IPS-20b (cell line): ENCODE measurements around the gene SLC2A5.

Source experiments
- H3K27ac ChIP-seq: one replicate; pipeline ENCODE4 v1.5.1; 2013; ENCODE audit warnings: low read length
- H3K27me3 ChIP-seq: 2 replicates; pipeline ENCODE4 v1.6.1; 2013; ENCODE audit warnings: mild to moderate bottlenecking, low read length, inconsistent platforms; ENCODE audit not compliant: insufficient read depth
- H3K36me3 ChIP-seq: 2 replicates; pipeline ENCODE4 v1.6.1; 2013; ENCODE audit warnings: low read depth, mild to moderate bottlenecking, inconsistent platforms, low read length, moderate library complexity; ENCODE audit not compliant: insufficient read depth
- H3K4me1 ChIP-seq: 2 replicates; pipeline ENCODE4 v1.6.1; 2013; ENCODE audit warnings: mild to moderate bottlenecking, control low read depth, inconsistent platforms, low read length, moderate library complexity; ENCODE audit not compliant: insufficient read depth
- H3K4me3 ChIP-seq: 2 replicates; pipeline ENCODE4 v1.5.1; 2013; ENCODE audit warnings: mild to moderate bottlenecking, low read length, inconsistent platforms
- H3K9ac ChIP-seq: 2 replicates; pipeline ENCODE4 v1.6.1; 2013; ENCODE audit warnings: low read depth, mild to moderate bottlenecking, inconsistent platforms, low read length, moderate library complexity
- H3K9me3 ChIP-seq: 2 replicates; pipeline ENCODE4 v1.6.1; 2013; ENCODE audit warnings: mild to moderate bottlenecking, low read depth, low read length, inconsistent platforms; ENCODE audit not compliant: insufficient read depth

SLC2A5 gene

GRCh38 chr1:9071554-9072235, 2.3 kb upstream of the SLC2A5 start:
- Histone ChIP-seq H3K9ac (no peak overlapping the region), H3K9me3 (no peaks in the 10 kb centered on the region), H3K27me3 (no peaks in the 10 kb centered on the region), H3K27ac (no peak overlapping the region), H3K4me1 (no peaks in the 10 kb centered on the region), H3K36me3 (no peaks in the 10 kb centered on the region), H3K4me3 (no peak overlapping the region)

- Histone ChIP-seq H3K9me3 (no peaks in the 10 kb centered on the region), H3K27me3 (no peaks in the 10 kb centered on the region), H3K9ac (no peak overlapping the region), H3K36me3 (no peaks in the 10 kb centered on the region), H3K27ac (no peak overlapping the region), H3K4me1 (no peaks in the 10 kb centered on the region), H3K4me3 (no peak overlapping the region)
Measured at GRCh38 chr1:9070486-9070885, 1.1 kb upstream of the SLC2A5 start.

- Histone ChIP-seq H3K9ac (no peak overlapping the region), H3K27me3 (no peaks in the 10 kb centered on the region), H3K9me3 (no peaks in the 10 kb centered on the region), H3K27ac (no peak overlapping the region), H3K4me3 (no peak overlapping the region), H3K4me1 (no peaks in the 10 kb centered on the region), H3K36me3 (no peaks in the 10 kb centered on the region)
Measured at GRCh38 chr1:9068981-9069325, 482 bp downstream of the SLC2A5 start.

GRCh38 chr1:9066945-9067807, 2.3 kb downstream of the SLC2A5 start:
- Histone ChIP-seq H3K27ac (no peak overlapping the region), H3K4me1 (no peaks in the 10 kb centered on the region), H3K27me3 (no peaks in the 10 kb centered on the region), H3K4me3 (no peak overlapping the region), H3K36me3 (no peaks in the 10 kb centered on the region), H3K9ac (no peak overlapping the region), H3K9me3 (no peaks in the 10 kb centered on the region)

GRCh38 chr1:9065213-9065751, 4.2 kb downstream of the SLC2A5 start:
- H3K4me3 ChIP-seq: no peak overlapping the region
- H3K9me3 ChIP-seq: no peaks in the 10 kb centered on the region
- H3K4me1 ChIP-seq: no peaks in the 10 kb centered on the region
- no peaks in the 10 kb centered on the region for H3K36me3 ChIP-seq
- no peak overlapping the region for H3K27ac ChIP-seq
- no peaks in the 10 kb centered on the region for H3K27me3 ChIP-seq
- H3K9ac ChIP-seq: no peak overlapping the region

GRCh38 chr1:9062846-9063245, 6.6 kb downstream of the SLC2A5 start:
- no peaks in the 10 kb centered on the region for H3K27me3 ChIP-seq
- H3K27ac ChIP-seq: no peak overlapping the region

GRCh38 chr1:9062021-9062471, 7.4 kb downstream of the SLC2A5 start:
- H3K27ac ChIP-seq: no peak overlapping the region
- no peaks in the 10 kb centered on the region for H3K27me3 ChIP-seq
- H3K4me3 ChIP-seq: no peak overlapping the region
- no peaks in the 10 kb centered on the region for H3K9me3 ChIP-seq
- H3K4me1 ChIP-seq: no peaks in the 10 kb centered on the region; the same call in 1 of the 2 replicates
- H3K36me3 ChIP-seq: no peaks in the 10 kb centered on the region
- no peak overlapping the region for H3K9ac ChIP-seq

More at GRCh38 chr1:9062846-9063245, 6.6 kb downstream of the SLC2A5 start:
- H3K9ac ChIP-seq: no peak overlapping the region
- H3K4me3 ChIP-seq: no peak overlapping the region
- H3K4me1 ChIP-seq: no peaks in the 10 kb centered on the region; the same call in 1 of the 2 replicates
- H3K36me3 ChIP-seq: no peaks in the 10 kb centered on the region
- H3K9me3 ChIP-seq: no peaks in the 10 kb centered on the region

GRCh38 chr1:9061252-9061960, 8.0 kb downstream of the SLC2A5 start:
- Histone ChIP-seq H3K27me3 (no peaks in the 10 kb centered on the region), H3K4me3 (no peak overlapping the region), H3K9me3 (no peaks in the 10 kb centered on the region), H3K4me1 (no peaks in the 10 kb centered on the region; the same call in 1 of the 2 replicates), H3K27ac (no peak overlapping the region), H3K9ac (no peak overlapping the region), H3K36me3 (no peaks in the 10 kb centered on the region)

- H3K4me3 ChIP-seq: no peak overlapping the region
- no peaks in the 10 kb centered on the region; the same call in 1 of the 2 replicates for H3K4me1 ChIP-seq
- H3K27me3 ChIP-seq: no peaks in the 10 kb centered on the region
- H3K9ac ChIP-seq: no peak overlapping the region
- H3K27ac ChIP-seq: no peak overlapping the region
- H3K9me3 ChIP-seq: no peaks in the 10 kb centered on the region
- no peaks in the 10 kb centered on the region for H3K36me3 ChIP-seq
Measured at GRCh38 chr1:9059891-9060744, 9.3 kb downstream of the SLC2A5 start.

- no peak overlapping the region for H3K4me3 ChIP-seq
- no peaks in the 10 kb centered on the region for H3K9me3 ChIP-seq
- H3K9ac ChIP-seq: no peak overlapping the region
- H3K4me1 ChIP-seq: no peaks in the 10 kb centered on the region; the same call in 1 of the 2 replicates
- H3K27ac ChIP-seq: no peak overlapping the region
- H3K27me3 ChIP-seq: no peaks in the 10 kb centered on the region
- no peaks in the 10 kb centered on the region for H3K36me3 ChIP-seq
Measured at GRCh38 chr1:9058465-9058864, 11.0 kb downstream of the SLC2A5 start.

- Histone ChIP-seq H3K36me3 (no peaks in the 10 kb centered on the region), H3K27me3 (no peaks in the 10 kb centered on the region), H3K4me3 (no peak overlapping the region), H3K9ac (no peak overlapping the region), H3K27ac (no peak overlapping the region), H3K9me3 (no peaks in the 10 kb centered on the region), H3K4me1 (no peaks in the 10 kb centered on the region; the same call in 1 of the 2 replicates)
Measured at GRCh38 chr1:9057851-9058250, 11.6 kb downstream of the SLC2A5 start.
